GM12864 (cell line): ENCODE results near the gene RMDN2.

Experiments
- DNase-seq: peaks from one replicate; pipeline ENCODE4 v3.0.0-alpha.2; 2011; ENCODE audit warnings: low read depth
- H3K4me3 ChIP-seq: 2 replicates; pipeline ENCODE4 v1.5.1; 2011; ENCODE audit warnings: mild to moderate bottlenecking, low read depth, low read length, control low read depth
- CTCF ChIP-seq: IDR thresholded peaks from 2 replicates; pipeline ENCODE4 v1.5.1; 2011; ENCODE audit warnings: low read depth, mild to moderate bottlenecking, moderate library complexity, low read length, control low read depth, inconsistent platforms; ENCODE audit errors: missing control alignments

The RMDN2 gene

DNA sequence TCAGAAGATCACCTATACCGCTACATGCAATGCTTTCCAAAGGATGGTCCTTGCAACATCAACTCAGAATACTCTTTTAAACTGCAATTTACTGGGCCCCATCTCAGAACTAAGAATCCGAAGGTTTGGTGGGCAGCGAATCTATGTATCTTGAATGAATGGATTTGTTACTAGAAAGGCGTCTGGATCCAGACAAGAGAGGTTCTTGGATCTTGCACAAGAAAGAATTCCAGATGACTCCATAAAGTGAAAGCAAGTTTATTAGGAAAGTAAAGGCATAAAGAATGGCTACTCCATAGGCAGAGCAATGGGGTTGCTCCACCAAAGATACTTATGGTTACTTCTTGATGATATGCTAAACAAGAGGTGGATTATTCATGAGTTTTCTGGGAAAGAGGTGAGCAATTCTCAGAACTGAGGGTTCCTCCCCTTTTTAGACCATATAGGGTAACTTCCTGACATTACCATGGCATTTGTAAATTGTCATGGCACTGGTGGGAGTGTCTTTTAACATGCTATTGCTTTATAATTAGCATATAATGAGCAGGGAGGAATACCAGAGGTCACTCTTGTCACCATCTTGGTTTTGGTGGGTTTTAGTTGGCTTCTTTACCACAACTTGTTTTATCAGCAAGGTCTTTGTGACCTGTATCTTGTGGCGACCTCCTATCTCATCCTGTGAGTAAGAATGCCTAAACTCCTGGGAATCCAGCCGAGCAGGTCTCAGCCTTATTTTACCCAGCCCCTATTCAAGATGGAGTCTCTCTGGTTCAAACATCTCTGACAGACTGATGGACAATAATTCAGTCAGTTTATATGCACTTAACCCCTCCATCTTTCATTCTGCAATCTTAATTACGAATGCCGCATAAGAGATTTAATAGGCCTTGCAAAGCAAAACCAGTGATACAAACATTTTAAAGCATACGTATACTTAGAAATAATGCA, 7.5 kb upstream of the RMDN2 start:
- TF ChIP-seq CTCF, result no peak
- no peak overlapping the region for H3K4me3 ChIP-seq
- DNase-seq, result no peak

DNA sequence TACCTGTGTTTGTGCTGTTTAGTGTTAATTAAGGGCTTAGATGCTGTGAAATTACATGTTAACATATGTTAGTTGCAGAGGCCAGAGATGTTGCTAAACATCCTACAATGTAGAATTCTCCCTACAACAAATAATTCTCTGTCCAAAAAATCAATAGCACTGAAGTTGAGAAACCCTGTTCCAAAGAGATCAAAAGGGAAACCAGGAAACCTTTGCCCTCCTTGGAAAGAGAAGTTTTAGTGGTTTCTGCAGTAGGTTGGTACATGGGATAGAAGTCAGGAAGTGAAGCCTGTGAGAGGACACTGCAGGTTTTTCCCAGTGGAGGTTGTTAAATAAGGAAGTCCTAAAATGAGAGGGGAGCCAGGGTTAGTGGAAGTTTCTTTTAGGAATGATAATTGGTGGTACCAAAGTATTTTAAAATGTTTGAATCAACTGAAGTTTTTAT, 6.3 kb upstream of the RMDN2 start:
- H3K4me3 ChIP-seq, result no peak overlapping the region
- no peak for TF ChIP-seq CTCF
- DNase-seq, result no peak

DNA sequence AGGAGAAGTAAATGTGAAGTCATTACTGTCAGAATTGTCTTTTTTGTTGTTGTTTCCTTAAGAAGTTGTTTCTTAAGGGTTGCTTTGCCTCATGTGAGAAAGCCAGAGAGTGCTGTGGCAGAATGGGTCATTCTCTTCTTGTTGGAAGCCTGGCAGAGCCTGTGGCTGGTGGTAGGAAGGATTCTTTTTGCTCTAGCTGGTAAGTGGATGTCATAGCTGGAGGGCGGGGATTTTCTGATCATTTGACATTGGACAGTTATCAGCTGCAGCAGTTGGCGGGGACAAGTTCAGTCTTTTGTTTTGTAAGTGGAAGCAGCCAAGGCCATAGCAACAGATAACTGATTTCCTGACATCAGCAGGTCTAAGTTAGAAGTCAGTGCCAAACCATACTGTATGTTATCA, 5.5 kb upstream of the RMDN2 start:
- DNase-seq, result no peak
- TF ChIP-seq CTCF, result no peak
- no peak overlapping the region for H3K4me3 ChIP-seq

DNA sequence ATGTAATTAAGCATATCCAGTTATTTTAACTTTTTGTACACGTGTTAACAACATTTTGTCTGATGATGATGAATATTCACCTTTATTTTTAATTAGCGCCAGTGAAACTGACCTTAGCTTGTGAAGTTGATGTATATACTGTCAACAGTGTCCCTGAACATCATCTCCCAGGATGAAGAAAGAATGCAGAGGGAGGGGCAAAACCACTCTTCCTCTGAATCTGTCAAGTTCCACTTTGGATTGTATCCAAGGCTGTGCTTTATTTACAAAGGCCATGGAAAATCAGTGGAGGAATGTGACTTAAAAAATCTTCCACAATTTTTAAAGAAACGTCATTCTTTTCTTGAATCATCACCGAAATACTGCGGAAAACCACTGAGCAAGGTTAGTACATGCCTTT, 4.5 kb upstream of the RMDN2 start:
- no peak for TF ChIP-seq CTCF
- no peak for DNase-seq
- H3K4me3 ChIP-seq, result no peak overlapping the region

- DNase-seq, result no peak
- H3K4me3 ChIP-seq, result no peak overlapping the region
- TF ChIP-seq CTCF, result no peak
Observed at GRCh38 chr2:37921781-37922180, 3.3 kb upstream of the RMDN2 start.

- DNase-seq, result no peak
- TF ChIP-seq CTCF, result no peak
Observed at GRCh38 chr2:37923308-37924055, 1.6 kb upstream of the RMDN2 start.

More at GRCh38 chr2:37923308-37924055, 1.6 kb upstream of the RMDN2 start:
- H3K4me3 ChIP-seq, result no peak overlapping the region
